ENCODE data around the gene GRWD1.

GRWD1 gene

GRCh38 chr19:48445606-48446481 is at the start of gene GRWD1:
Gene GRWD1 (plus strand): TSS chr19:48445983. CDS start chr19:48446006, 23 bp downstream.
- peaks cover 23% of the 10 kb centered on the region for H3K4me1 Mint-ChIP-seq (ENCODE audit: low read depth)
- H3K4me3 Mint-ChIP-seq: peak within 1 kb of the TSS; percentile 93
- H3K27me3 Mint-ChIP-seq (ENCODE audit: low read depth): peaks cover 22% of the 10 kb centered on the region
- H3K9me3 Mint-ChIP-seq: no peaks in the 10 kb centered on the region
- DNase-seq (ENCODE audit: low spot score): peak; percentile 95
- H3K36me3 Mint-ChIP-seq (ENCODE audit: low read depth): peaks cover 31% of the 10 kb centered on the region
- H3K27ac Mint-ChIP-seq: peak within 1 kb of the TSS; percentile 86

DNA sequence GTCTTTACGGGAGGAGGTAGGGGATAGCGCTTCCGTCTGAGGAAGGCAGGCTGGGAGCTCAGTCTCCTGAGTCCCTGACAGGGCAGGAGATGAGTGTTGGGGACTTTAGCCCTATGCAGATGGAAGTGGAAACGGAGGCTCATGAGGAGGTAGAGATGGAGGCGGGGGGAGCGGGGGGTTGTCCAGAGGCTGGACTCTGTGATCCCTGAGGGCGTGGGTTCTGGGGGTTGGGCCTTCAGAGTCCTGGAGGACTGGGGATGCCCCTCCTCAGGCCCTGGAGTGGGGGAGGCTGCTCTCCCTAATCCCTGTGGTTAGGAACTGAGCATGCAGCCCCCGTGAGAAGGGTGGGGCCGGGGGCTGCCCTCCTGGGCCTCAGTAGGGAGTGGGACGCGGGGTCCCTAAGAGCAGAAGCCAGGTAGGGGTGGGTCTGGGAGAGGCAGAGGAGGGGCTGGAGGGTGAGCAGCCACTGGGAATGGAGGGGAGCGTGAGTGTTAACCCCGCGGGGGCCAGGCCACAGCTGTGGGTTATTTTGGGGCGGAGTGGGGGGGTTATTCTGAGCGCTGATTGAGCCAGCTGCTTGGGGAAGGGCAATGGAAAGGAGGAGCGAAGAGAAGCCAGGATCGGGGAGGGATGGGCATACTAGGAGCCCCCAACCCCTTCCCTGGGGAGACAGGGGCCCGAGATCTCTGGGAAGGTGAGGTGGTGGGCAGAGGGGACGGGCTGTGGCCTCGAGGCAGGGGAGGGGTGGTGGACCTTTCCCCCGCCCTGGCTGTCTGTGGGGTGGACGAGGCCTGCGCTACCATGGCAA is 49.6 kb upstream of the GRWD1 start:
- H3K4me1 Mint-ChIP-seq (ENCODE audit: low read depth): peaks cover 22% of the 10 kb centered on the region
- peaks cover 59% of the 10 kb centered on the region for H3K27me3 Mint-ChIP-seq (ENCODE audit: low read depth)
- H3K36me3 Mint-ChIP-seq (ENCODE audit: low read depth): no peaks in the 10 kb centered on the region
- no peak overlapping the region for H3K27ac Mint-ChIP-seq
- H3K9me3 Mint-ChIP-seq: no peaks in the 10 kb centered on the region
- no peak for DNase-seq (ENCODE audit: low spot score)
- H3K4me3 Mint-ChIP-seq: peak overlapping the region; percentile 27

- DNase-seq (ENCODE audit: low spot score): no peak
- H3K27ac Mint-ChIP-seq: no peak overlapping the region
- H3K27me3 Mint-ChIP-seq (ENCODE audit: low read depth): peaks cover 55% of the 10 kb centered on the region
- H3K36me3 Mint-ChIP-seq (ENCODE audit: low read depth): no peaks in the 10 kb centered on the region
- no peaks in the 10 kb centered on the region for H3K9me3 Mint-ChIP-seq
- H3K4me3 Mint-ChIP-seq: no peak overlapping the region
- peaks cover 19% of the 10 kb centered on the region for H3K4me1 Mint-ChIP-seq (ENCODE audit: low read depth)
Measured at GRCh38 chr19:48396824-48397176, 49.0 kb upstream of the GRWD1 start.

GRCh38 chr19:48397263-48398101 is 48.3 kb upstream of the GRWD1 start:
- Mint-ChIP-seq H3K27me3 (ENCODE audit: low read depth) (peaks cover 53% of the 10 kb centered on the region), H3K4me3 (peak overlapping the region; percentile 88), H3K27ac (peak overlapping the region; percentile 87), H3K4me1 (ENCODE audit: low read depth) (peaks cover 19% of the 10 kb centered on the region), H3K36me3 (ENCODE audit: low read depth) (no peaks in the 10 kb centered on the region), H3K9me3 (no peaks in the 10 kb centered on the region)
- no peak for DNase-seq (ENCODE audit: low spot score)

DNA sequence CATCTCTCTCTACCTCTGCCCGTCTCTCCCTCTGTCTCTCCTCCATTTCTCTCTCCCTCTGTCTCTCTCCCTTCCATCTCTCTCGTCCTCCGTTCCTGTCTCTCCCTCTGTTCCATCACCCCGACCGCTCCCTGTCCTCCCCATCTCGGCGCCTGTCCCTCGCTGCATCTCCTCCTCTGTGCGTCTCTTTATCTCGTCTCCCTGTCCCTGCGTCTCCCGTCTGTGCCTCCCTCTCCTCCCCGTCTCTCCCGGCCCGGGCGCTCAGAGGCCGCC is 47.7 kb upstream of the GRWD1 start:
- no peak for DNase-seq (ENCODE audit: low spot score)
- Mint-ChIP-seq H3K4me3 (peak overlapping the region; percentile 88), H3K27me3 (ENCODE audit: low read depth) (peaks cover 47% of the 10 kb centered on the region), H3K36me3 (ENCODE audit: low read depth) (no peaks in the 10 kb centered on the region), H3K4me1 (ENCODE audit: low read depth) (peaks cover 19% of the 10 kb centered on the region), H3K27ac (peak overlapping the region; percentile 87), H3K9me3 (no peaks in the 10 kb centered on the region)

DNA sequence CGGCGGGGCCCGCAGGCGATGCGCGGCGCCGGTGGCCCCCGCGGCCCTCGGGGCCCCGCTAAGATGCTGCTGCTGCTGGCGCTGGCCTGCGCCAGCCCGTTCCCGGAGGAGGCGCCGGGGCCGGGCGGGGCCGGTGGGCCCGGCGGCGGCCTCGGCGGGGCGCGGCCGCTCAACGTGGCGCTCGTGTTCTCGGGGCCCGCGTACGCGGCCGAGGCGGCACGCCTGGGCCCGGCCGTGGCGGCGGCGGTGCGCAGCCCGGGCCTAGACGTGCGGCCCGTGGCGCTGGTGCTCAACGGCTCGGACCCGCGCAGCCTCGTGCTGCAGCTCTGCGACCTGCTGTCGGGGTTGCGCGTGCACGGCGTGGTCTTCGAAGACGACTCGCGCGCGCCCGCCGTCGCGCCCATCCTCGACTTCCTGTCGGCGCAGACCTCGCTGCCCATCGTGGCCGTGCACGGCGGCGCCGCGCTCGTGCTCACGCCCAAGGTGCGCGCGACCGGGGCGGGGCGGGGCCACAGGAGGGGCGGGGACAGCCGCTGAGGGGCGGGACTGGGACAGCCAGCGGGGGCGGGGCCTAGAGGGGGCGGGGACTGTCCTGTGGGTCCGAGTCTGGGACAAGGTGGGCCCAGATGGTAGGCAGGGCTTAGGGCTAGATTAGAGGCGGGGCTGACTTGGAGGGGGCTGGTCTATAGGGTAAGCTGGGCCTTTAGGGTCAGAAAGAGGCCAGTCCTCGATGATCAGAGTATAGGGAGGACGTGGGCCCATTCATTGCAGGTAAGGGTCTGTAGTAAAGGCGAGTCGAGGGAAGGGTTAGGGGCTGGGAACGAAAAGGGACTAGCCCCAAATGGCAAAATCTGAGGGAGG is 47.2 kb upstream of the GRWD1 start:
- DNase-seq (ENCODE audit: low spot score): peak; percentile 87
- Mint-ChIP-seq H3K27me3 (ENCODE audit: low read depth) (peaks cover 42% of the 10 kb centered on the region), H3K9me3 (no peaks in the 10 kb centered on the region), H3K27ac (peak overlapping the region; percentile 38), H3K36me3 (ENCODE audit: low read depth) (no peaks in the 10 kb centered on the region), H3K4me3 (peak overlapping the region; percentile 44), H3K4me1 (ENCODE audit: low read depth) (peaks cover 22% of the 10 kb centered on the region)

- H3K27ac Mint-ChIP-seq: no peak overlapping the region
Measured at GRCh38 chr19:48400018-48400742, 45.6 kb upstream of the GRWD1 start.

DNA sequence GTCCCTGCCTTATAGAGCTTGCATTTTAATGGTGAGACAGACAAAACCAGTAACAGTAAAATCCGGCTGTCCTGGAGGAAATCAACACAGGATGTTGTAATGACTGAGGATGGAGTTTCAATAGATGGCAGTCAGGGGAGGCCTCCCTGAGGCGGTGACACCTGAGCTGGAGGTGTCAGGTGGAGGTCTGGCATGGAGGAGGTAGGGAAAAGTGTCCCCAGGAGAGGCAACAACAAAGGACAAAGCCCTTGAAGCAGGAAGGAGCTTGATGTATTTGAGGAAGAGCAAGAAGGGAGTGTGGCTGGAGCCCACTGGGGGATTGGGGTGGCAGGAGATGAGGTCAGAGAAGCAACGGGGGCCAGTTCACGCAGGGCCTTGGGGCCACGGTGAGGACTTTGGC is 44.5 kb upstream of the GRWD1 start:
- Mint-ChIP-seq H3K27ac (no peak overlapping the region), H3K4me3 (no peak overlapping the region), H3K4me1 (ENCODE audit: low read depth) (peaks cover 27% of the 10 kb centered on the region), H3K27me3 (ENCODE audit: low read depth) (peaks cover 20% of the 10 kb centered on the region), H3K9me3 (no peaks in the 10 kb centered on the region), H3K36me3 (ENCODE audit: low read depth) (no peaks in the 10 kb centered on the region)
- DNase-seq (ENCODE audit: low spot score): no peak

More at GRCh38 chr19:48400018-48400742, 45.6 kb upstream of the GRWD1 start:
- H3K4me1 Mint-ChIP-seq (ENCODE audit: low read depth): peaks cover 23% of the 10 kb centered on the region
- no peaks in the 10 kb centered on the region for H3K36me3 Mint-ChIP-seq (ENCODE audit: low read depth)
- no peaks in the 10 kb centered on the region for H3K9me3 Mint-ChIP-seq
- H3K4me3 Mint-ChIP-seq: no peak overlapping the region
- DNase-seq (ENCODE audit: low spot score): peak; percentile 22
- peaks cover 30% of the 10 kb centered on the region for H3K27me3 Mint-ChIP-seq (ENCODE audit: low read depth)

DNA sequence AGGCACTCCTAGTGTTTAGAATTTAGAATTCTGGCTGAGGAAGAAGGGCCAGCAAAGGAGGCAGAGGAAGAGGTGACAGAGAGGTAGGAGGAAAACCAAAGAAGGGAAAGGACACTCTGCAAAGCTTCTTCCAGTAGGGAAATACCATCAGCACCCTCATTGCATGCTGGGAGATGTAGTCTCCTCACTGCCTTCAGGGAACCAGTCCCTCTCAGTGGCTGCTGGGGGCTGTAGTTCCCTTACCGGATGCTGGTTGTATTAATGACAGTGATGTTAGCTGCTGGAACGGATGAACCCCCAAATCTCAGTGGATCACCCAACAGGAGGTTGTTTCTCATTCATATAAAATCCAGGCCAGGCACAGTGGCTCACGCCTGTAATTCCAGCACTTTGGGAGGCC is 42.2 kb upstream of the GRWD1 start:
- DNase-seq (ENCODE audit: low spot score): peak; percentile 30
- Mint-ChIP-seq H3K36me3 (ENCODE audit: low read depth) (no peaks in the 10 kb centered on the region), H3K27ac (no peak overlapping the region), H3K4me3 (no peak overlapping the region), H3K27me3 (ENCODE audit: low read depth) (peaks cover 10% of the 10 kb centered on the region), H3K9me3 (no peaks in the 10 kb centered on the region), H3K4me1 (ENCODE audit: low read depth) (peaks cover 17% of the 10 kb centered on the region)

DNA sequence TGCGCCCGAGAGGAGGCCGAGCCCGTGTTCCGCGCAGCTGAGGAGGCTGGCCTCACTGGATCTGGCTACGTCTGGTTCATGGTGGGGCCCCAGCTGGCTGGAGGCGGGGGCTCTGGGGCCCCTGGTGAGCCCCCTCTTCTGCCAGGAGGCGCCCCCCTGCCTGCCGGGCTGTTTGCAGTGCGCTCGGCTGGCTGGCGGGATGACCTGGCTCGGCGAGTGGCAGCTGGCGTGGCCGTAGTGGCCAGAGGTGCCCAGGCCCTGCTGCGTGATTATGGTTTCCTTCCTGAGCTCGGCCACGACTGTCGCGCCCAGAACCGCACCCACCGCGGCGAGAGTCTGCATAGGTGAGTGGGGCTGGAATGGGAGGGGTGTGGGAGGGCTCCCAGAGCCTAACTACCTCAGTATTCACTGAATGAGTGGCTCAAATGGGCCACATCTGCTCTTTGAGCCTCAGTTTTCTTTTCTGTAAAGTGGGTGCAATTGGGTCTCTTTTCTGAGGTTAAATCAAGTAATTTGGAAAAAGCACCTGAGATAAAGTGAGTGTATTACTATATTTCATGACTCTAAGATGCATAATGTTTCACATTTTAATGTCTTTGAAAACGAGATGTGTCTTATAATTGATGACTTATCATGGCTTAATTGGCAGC is 40.6 kb upstream of the GRWD1 start:
- Mint-ChIP-seq H3K4me1 (ENCODE audit: low read depth) (peaks cover 11% of the 10 kb centered on the region), H3K9me3 (no peaks in the 10 kb centered on the region), H3K27me3 (ENCODE audit: low read depth) (peaks cover 8% of the 10 kb centered on the region), H3K4me3 (no peak overlapping the region), H3K36me3 (ENCODE audit: low read depth) (no peaks in the 10 kb centered on the region), H3K27ac (no peak overlapping the region)
- no peak for DNase-seq (ENCODE audit: low spot score)

DNA sequence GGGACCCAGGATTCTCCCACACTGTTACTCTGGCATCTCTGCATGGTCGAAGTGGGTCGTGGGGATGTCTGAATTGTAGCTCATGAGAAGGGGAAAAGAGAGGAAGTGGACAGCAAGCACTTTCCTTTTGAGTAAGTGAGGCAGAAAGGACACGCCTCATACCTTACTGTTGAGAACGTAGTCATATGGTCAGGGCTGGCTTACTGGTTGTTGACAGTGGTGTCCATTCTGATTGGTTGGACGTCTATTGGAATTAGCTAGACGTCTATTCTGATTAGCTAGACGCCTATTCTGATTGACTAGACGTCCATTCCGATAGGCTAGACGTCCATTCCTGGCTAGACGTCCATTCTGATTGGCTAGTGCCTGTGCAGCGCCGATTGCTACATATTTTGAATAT is 39.9 kb upstream of the GRWD1 start:
- peaks cover 8% of the 10 kb centered on the region for H3K27me3 Mint-ChIP-seq (ENCODE audit: low read depth)
- H3K9me3 Mint-ChIP-seq: no peaks in the 10 kb centered on the region
- DNase-seq (ENCODE audit: low spot score): no peak
- no peak overlapping the region for H3K27ac Mint-ChIP-seq
- H3K4me3 Mint-ChIP-seq: no peak overlapping the region
- H3K36me3 Mint-ChIP-seq (ENCODE audit: low read depth): no peaks in the 10 kb centered on the region
- peaks cover 8% of the 10 kb centered on the region for H3K4me1 Mint-ChIP-seq (ENCODE audit: low read depth)

DNA sequence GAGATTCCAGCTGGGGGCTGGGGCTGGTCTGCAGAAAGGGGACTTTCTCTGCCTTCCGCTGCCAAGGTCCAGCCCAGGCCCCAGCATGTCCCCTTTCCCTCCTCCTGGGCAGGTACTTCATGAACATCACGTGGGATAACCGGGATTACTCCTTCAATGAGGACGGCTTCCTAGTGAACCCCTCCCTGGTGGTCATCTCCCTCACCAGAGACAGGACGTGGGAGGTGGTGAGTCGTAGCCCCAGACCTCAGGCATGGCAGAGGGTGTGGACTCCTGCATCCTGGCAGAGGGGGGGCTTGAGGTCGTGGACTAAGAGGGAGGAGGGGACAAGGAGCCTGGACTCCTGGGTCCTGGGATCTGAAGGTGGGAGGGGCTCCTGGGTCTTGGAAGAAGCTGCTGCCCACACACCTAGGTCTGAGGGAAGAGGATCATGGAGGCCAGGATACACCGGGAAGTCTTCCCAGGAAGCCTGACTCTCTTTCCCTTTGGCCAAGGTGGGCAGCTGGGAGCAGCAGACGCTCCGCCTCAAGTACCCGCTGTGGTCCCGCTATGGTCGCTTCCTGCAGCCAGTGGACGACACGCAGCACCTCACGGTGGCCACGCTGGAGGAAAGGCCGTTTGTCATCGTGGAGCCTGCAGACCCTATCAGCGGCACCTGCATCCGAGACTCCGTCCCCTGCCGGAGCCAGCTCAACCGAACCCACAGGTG is 31.8 kb upstream of the GRWD1 start:
- peaks cover 18% of the 10 kb centered on the region for H3K4me1 Mint-ChIP-seq (ENCODE audit: low read depth)
- H3K27me3 Mint-ChIP-seq (ENCODE audit: low read depth): peaks cover 21% of the 10 kb centered on the region
- no peak for DNase-seq (ENCODE audit: low spot score)
- no peak overlapping the region for H3K27ac Mint-ChIP-seq
- H3K36me3 Mint-ChIP-seq (ENCODE audit: low read depth): no peaks in the 10 kb centered on the region
- H3K4me3 Mint-ChIP-seq: peak overlapping the region; percentile 21
- H3K9me3 Mint-ChIP-seq: no peaks in the 10 kb centered on the region

All from T-helper 2 cell treated with Interferon-gamma antibody and Interleukin-4, amounts not matched to agents 5 μg/mL and 100 μg/mL, for 36 hours (primary cell).